Activated CD4-positive, alpha-beta T cell treated with anti-CD3 and anti-CD28 coated beads, Interleukin-2, amount 10 ng/mL, durations not matched to agents 7 days and 5 days (primary cell): Measurements from ENCODE around the gene TNRC18. TPM values are rescaled to one million over a fixed set of nuclear protein-coding genes. Genes with fewer than 3 reads are reported as not detected.
A peak's percentile ranks its signal among the peaks of the same experiment; 100 is the strongest.

ENCODE experiments used
- CTCF ChIA-PET: fragments of 350-600 bp; sonication (Branson Sonifier 250); formaldehyde crosslinking; loops from one replicate; lab custom pipeline; 2021; ENCODE audit warnings: antibody characterized with exemption; lab: Charles Lee
- POLR2A ChIA-PET: fragments of 350-600 bp; sonication (Branson Sonifier 250); formaldehyde crosslinking; loops from one replicate; lab custom pipeline; 2021; ENCODE audit warnings: antibody characterized with exemption; lab: Charles Lee
- DNase-seq: peaks from one replicate; pipeline ENCODE4 v3.0.0-alpha.2; 2020
- H3K27ac Mint-ChIP-seq: one replicate; pipeline ENCODE4 v1.8.0; 2021; ENCODE audit warnings: mild to moderate bottlenecking, moderate library complexity, mixed read lengths
- H3K27me3 Mint-ChIP-seq: one replicate; pipeline ENCODE4 v1.8.0; 2021; ENCODE audit warnings: mixed read lengths
- H3K36me3 Mint-ChIP-seq: one replicate; pipeline ENCODE4 v1.8.0; 2021; ENCODE audit warnings: low read depth, mixed read lengths
- H3K4me1 Mint-ChIP-seq: one replicate; pipeline ENCODE4 v1.8.0; 2021; ENCODE audit warnings: mixed read lengths
- H3K4me3 Mint-ChIP-seq: one replicate; pipeline ENCODE4 v1.8.0; 2021; ENCODE audit warnings: mild to moderate bottlenecking, moderate library complexity, mixed read lengths
- H3K9me3 Mint-ChIP-seq: one replicate; pipeline ENCODE4 v1.8.0; 2021; ENCODE audit warnings: mixed read lengths
- total RNA-seq, 2 experiments: library from RNA; stranded (reverse); gene quantifications; one replicate each; pipeline ENCODE4 v1.2.3, GENCODE V29; 2021

The TNRC18 gene
- total RNA-seq, 2 experiments from 2014 or later, result 45.8 to 53.9 TPM

GRCh38 chr7:5384618-5385017 lies 39.0 kb downstream of the TNRC18 start:
- Mint-ChIP-seq H3K36me3 (peaks cover 18% of the 10 kb centered on the region), H3K27ac (no peak overlapping the region), H3K9me3 (no peaks in the 10 kb centered on the region), H3K4me1 (peaks cover 13% of the 10 kb centered on the region), H3K27me3 (no peaks in the 10 kb centered on the region), H3K4me3 (no peak overlapping the region)
- ChIA-PET CTCF (no interaction called here), POLR2A (no interaction called here)
- no peak for DNase-seq

GRCh38 chr7:5383314-5384098 lies 40.1 kb downstream of the TNRC18 start:
- H3K4me1 Mint-ChIP-seq, result peaks cover 13% of the 10 kb centered on the region
- POLR2A ChIA-PET, result interaction anchor here (1.1 kb wide), 1 partner anchor 13 kb away, joined by 3 read pairs; no protein-coding TSS in a partner anchor
- H3K4me3 Mint-ChIP-seq, result no peak overlapping the region

DNA sequence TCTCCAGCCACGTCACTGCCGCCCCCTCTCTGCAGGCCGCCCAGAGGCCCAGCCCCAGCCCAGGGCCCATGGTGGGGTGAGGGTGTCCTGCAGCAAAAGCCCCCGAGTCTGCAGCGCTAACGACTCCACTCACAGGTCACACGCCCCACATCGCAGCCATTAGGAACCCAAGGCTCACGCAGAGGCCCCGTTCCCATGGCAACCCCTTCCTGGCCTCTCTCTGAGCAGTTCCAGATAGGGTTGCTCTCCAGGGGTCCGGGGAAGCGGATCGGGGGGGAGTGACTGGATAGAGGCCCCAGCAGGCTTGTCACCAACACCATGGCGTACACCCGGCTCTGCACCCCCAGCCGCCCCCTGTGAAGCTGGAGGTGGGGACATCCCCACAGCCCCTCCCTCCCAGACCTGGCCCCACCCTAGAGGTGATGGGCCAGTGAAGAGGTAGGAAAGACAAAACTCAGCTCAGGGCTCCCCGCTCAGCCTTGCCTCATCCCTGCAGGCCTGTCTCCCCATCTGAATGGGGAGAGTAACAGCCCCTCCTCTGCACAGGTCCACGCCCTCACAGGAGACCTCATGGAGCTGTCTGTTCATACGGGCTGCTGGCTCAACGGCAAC lies 41.2 kb downstream of the TNRC18 start:
- H3K9me3 Mint-ChIP-seq, result no peaks in the 10 kb centered on the region
- H3K36me3 Mint-ChIP-seq, result peaks cover 17% of the 10 kb centered on the region
- DNase-seq, result no peak
- H3K4me1 Mint-ChIP-seq, result peaks cover 13% of the 10 kb centered on the region
- no peak overlapping the region for H3K4me3 Mint-ChIP-seq
- POLR2A ChIA-PET, result interaction anchor here (1.1 kb wide), 1 partner anchor 14 kb away, joined by 3 read pairs; no protein-coding TSS in a partner anchor
- H3K27ac Mint-ChIP-seq, result no peak overlapping the region
- CTCF ChIA-PET, result interaction anchor here (1.1 kb wide), 1 partner anchor 67 kb away, joined by 3 read pairs; no protein-coding TSS in a partner anchor
- H3K27me3 Mint-ChIP-seq, result no peaks in the 10 kb centered on the region

More at GRCh38 chr7:5383314-5384098, 40.1 kb downstream of the TNRC18 start:
- DNase-seq, result no peak
- CTCF ChIA-PET, result interaction anchor here (1.1 kb wide), 1 partner anchor 68 kb away, joined by 3 read pairs; no protein-coding TSS in a partner anchor
- H3K27me3 Mint-ChIP-seq, result no peaks in the 10 kb centered on the region
- H3K36me3 Mint-ChIP-seq, result peaks cover 18% of the 10 kb centered on the region
- no peaks in the 10 kb centered on the region for H3K9me3 Mint-ChIP-seq
- H3K27ac Mint-ChIP-seq, result no peak overlapping the region

- ChIA-PET CTCF (interaction anchor here (0.6 kb wide), 1 partner anchor 19 kb away, joined by 3 read pairs; no protein-coding TSS in a partner anchor), POLR2A (no interaction called here)
- no peak for DNase-seq
- Mint-ChIP-seq H3K36me3 (peaks cover 10% of the 10 kb centered on the region), H3K4me1 (peaks cover 11% of the 10 kb centered on the region), H3K4me3 (no peak overlapping the region), H3K27ac (peak overlapping the region; percentile 43), H3K9me3 (no peaks in the 10 kb centered on the region), H3K27me3 (no peaks in the 10 kb centered on the region)
These were observed 42.4 kb downstream of the TNRC18 start for GRCh38 chr7:5381071-5381772.

DNA sequence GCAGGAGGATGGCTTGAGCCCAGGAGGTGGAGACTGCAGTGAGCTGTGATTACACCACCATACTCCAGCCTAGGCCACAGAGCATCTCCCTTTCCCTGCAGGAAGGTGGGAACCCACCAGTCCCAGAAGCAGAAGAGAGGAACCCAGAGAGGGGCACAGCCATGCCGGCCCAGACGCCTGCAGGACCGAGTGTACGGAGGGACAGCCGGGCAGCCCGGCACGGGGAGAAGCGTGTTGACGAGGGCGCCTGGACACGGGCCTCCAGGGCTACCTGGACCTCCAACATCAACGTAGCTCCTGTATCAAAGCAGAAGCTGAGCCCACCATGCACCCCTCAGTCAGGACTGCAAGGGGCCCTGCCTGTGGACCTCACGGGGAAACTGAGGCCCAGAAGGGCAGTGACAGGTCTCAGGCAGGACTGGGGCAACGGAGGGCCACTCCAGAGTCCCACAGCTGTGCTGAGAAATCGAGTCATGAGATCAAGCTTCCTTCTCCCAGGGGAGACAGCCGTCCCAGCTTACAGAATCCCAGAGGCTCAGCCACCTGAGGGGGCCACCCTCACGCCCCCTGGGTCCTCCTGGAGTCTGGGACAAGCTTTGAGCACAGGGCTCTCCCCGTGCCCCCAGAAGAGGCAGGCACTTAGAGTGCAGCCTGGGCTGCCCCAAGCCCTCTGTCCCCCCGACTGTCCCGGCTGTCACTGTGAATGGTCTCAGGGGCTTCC lies 43.1 kb downstream of the TNRC18 start:
- Mint-ChIP-seq H3K9me3 (no peaks in the 10 kb centered on the region), H3K4me1 (peaks cover 11% of the 10 kb centered on the region), H3K27ac (no peak overlapping the region), H3K4me3 (no peak overlapping the region), H3K36me3 (peaks cover 6% of the 10 kb centered on the region), H3K27me3 (no peaks in the 10 kb centered on the region)
- DNase-seq, result no peak
- POLR2A ChIA-PET, result no interaction called here
- CTCF ChIA-PET, result interaction anchor here (0.6 to 0.8 kb wide), 3 partner anchors 12 to 19 kb away, joined by 3 to 4 read pairs (median 3); no protein-coding TSS in a partner anchor

- H3K9me3 Mint-ChIP-seq, result no peaks in the 10 kb centered on the region
- DNase-seq, result no peak
- CTCF ChIA-PET, result interaction anchor here (0.6 kb wide), 1 partner anchor 232 kb away, joined by 5 read pairs; no protein-coding TSS in a partner anchor
- H3K27me3 Mint-ChIP-seq, result no peaks in the 10 kb centered on the region
- H3K4me3 Mint-ChIP-seq, result no peak overlapping the region
- peaks cover 11% of the 10 kb centered on the region for H3K4me1 Mint-ChIP-seq
- H3K36me3 Mint-ChIP-seq, result peaks cover 2% of the 10 kb centered on the region
- H3K27ac Mint-ChIP-seq, result no peak overlapping the region
- POLR2A ChIA-PET, result no interaction called here
These were observed 44.1 kb downstream of the TNRC18 start for GRCh38 chr7:5379546-5379945.

- Mint-ChIP-seq H3K4me1 (peaks cover 6% of the 10 kb centered on the region), H3K27ac (no peak overlapping the region), H3K4me3 (no peak overlapping the region), H3K9me3 (no peaks in the 10 kb centered on the region), H3K36me3 (peaks cover 8% of the 10 kb centered on the region), H3K27me3 (no peaks in the 10 kb centered on the region)
- POLR2A ChIA-PET, result no interaction called here
- no peak for DNase-seq
- CTCF ChIA-PET, result no interaction called here
These were observed 45.8 kb downstream of the TNRC18 start for GRCh38 chr7:5377816-5378215.

- Mint-ChIP-seq H3K27ac (no peak overlapping the region), H3K4me1 (peaks cover 6% of the 10 kb centered on the region), H3K9me3 (no peaks in the 10 kb centered on the region), H3K27me3 (no peaks in the 10 kb centered on the region), H3K36me3 (peaks cover 8% of the 10 kb centered on the region), H3K4me3 (no peak overlapping the region)
- ChIA-PET CTCF (interaction anchor here (2.3 kb wide), 1 partner anchor 11 kb away, joined by 9 read pairs; no protein-coding TSS in a partner anchor), POLR2A (no interaction called here)
- DNase-seq, result no peak
These were observed 46.4 kb downstream of the TNRC18 start for GRCh38 chr7:5377279-5377678.

DNA sequence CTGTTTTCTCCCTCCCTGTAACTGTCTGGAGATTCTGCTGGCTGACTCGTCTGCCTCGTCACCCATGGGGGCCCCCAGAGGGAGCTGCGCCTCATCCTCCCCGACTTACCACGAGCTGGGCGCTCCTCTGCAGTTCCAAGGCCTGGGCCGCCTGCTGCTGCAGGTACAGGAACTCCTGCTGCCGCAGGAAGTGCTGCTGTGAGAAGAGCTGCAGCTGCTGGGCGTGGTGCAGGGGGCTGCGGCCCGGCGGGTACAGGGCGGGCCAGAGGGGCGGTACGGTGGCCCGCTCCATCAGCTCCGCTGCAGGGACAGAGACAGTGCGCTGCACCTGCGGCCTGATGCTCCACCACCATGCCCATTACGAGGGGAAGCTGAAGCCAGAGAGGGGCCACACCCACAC lies 47.7 kb downstream of the TNRC18 start:
- DNase-seq, result no peak
- H3K4me3 Mint-ChIP-seq, result no peak overlapping the region
- peaks cover 2% of the 10 kb centered on the region for H3K4me1 Mint-ChIP-seq
- no peaks in the 10 kb centered on the region for H3K27me3 Mint-ChIP-seq
- ChIA-PET CTCF (interaction anchor here (2.3 kb wide), 1 partner anchor 10 kb away, joined by 9 read pairs; no protein-coding TSS in a partner anchor), POLR2A (no interaction called here)
- peaks cover 6% of the 10 kb centered on the region for H3K36me3 Mint-ChIP-seq
- peak overlapping the region; percentile 69 for H3K27ac Mint-ChIP-seq
- H3K9me3 Mint-ChIP-seq, result no peaks in the 10 kb centered on the region

- no peak for DNase-seq
- Mint-ChIP-seq H3K9me3 (no peaks in the 10 kb centered on the region), H3K27ac (no peak overlapping the region), H3K36me3 (peaks cover 12% of the 10 kb centered on the region), H3K27me3 (no peaks in the 10 kb centered on the region), H3K4me1 (peaks cover 2% of the 10 kb centered on the region), H3K4me3 (no peak overlapping the region)
- ChIA-PET POLR2A (no interaction called here), CTCF (no interaction called here)
These were observed 49.2 kb downstream of the TNRC18 start for GRCh38 chr7:5374464-5374863.

GRCh38 chr7:5373300-5373699 lies 50.3 kb downstream of the TNRC18 start:
- Mint-ChIP-seq H3K4me3 (no peak overlapping the region), H3K9me3 (no peaks in the 10 kb centered on the region), H3K27me3 (no peaks in the 10 kb centered on the region), H3K27ac (no peak overlapping the region), H3K4me1 (peaks cover 4% of the 10 kb centered on the region), H3K36me3 (peaks cover 15% of the 10 kb centered on the region)
- ChIA-PET POLR2A (no interaction called here), CTCF (interaction anchor here (0.5 to 0.7 kb wide), 3 partner anchors 9 to 429 kb away, joined by 3 to 5 read pairs (median 3); no protein-coding TSS in a partner anchor)
- DNase-seq, result no peak
